Right lobe of liver (tissue), 6 donors: ENCODE data around the gene BCL6B. TPM values are rescaled to one million over a fixed set of nuclear protein-coding genes. Genes with fewer than 3 reads are reported as not detected.
A peak's percentile ranks its signal among the peaks of the same experiment; 100 is the strongest.

Experiments
- ATAC-seq, 4 donors: fragments of 200-7000 bp; cut with Tn5 transposase; one replicate each; pipeline ENCODE4 v1.9.1; 2020; ENCODE audit warnings: mild to moderate bottlenecking in 4 of 4, moderate library complexity in 4 of 4
- DNase-seq, 3 donors: peaks; one replicate each; pipeline ENCODE4 v3.0.0-alpha.2; 2020
- H3K27ac ChIP-seq, 3 donors: fragments of 200-600 bp; one replicate each; pipeline ENCODE4 v1.8.0; 2022
- H3K27me3 ChIP-seq, 2 donors: fragments of 200-600 bp; one replicate each; pipeline ENCODE4 v1.8.0; 2022
- H3K36me3 ChIP-seq, 4 donors: fragments of 200-600 bp; sonication (generic) in 1 of 4; one replicate each; pipeline versions ENCODE4 v1.5.1 to v1.8.0; 2017 to 2022; ENCODE audit warnings: control low read depth in 1 of 4
- H3K4me1 ChIP-seq, 4 donors: fragments of 200-600 bp; sonication (generic) in 1 of 4; one replicate each; pipeline versions ENCODE4 v1.5.1 to v1.8.0; 2017 to 2022; ENCODE audit warnings: control low read depth in 1 of 4
- H3K4me3 ChIP-seq, 3 donors: fragments of 200-600 bp; one replicate each; pipeline ENCODE4 v1.8.0; 2022
- H3K9me3 ChIP-seq, 4 donors: fragments of 200-600 bp; sonication (generic) in 1 of 4; one replicate each; pipeline versions ENCODE4 v1.5.1 to v1.8.0; 2017 to 2022; ENCODE audit warnings: control low read depth in 1 of 4
- POLR2A ChIP-seq: fragments of 450-650 bp; IDR thresholded peaks from one replicate; pipeline ENCODE4 v1.6.1; 2017; ENCODE audit warnings: antibody characterized with exemption, mild to moderate bottlenecking
- WGBS: methylation state at CpG from one replicate; pipeline ENCODE4 v1.1.6; 2018; ENCODE audit warnings: low coverage, low lambda C conversion rate; ENCODE audit not compliant: insufficient coverage; ENCODE audit errors: missing lambda C conversion rate; 5-methylcytosine and 5-hydroxymethylcytosine counted together
- intact Hi-C, 2 donors: fragments of 100-400 bp; cut with DNase I; formaldehyde crosslinking; loops; one replicate each; pipeline versions ENCODE4 v1.11.2 to v1.14.1; 2022
- total RNA-seq, 6 experiments: library from RNA; depleted of rRNA in 2 of 6; stranded (reverse); fragments of >200 nt in 2 of 6; fragmentation: NEBNext Ultra II Directional in 3 of 6; extraction: Animal tissue kit (Norgen Biotek cat#: 25700) in 3 of 6; gene quantifications; one replicate each; pipeline versions ENCODE4 v1.1.0 to v1.2.4, GENCODE V29; 2016 to 2023
- TF ChIP-seq, protein P1 (sequence below), 4 donors: fragments of 200-600 bp in 3 of 4; fragments of 450-650 bp in 1 of 4; IDR thresholded peaks; one replicate each; pipeline versions ENCODE4 v1.5.1 to v1.8.0; 2016 to 2022; ENCODE audit warnings: antibody characterized with exemption in 4 of 4, mild to moderate bottlenecking in 2 of 4
- donor health status: DM: no; HTN: yes; CAD: no.
- donor health status: DM: no; HTN: no; CAD: no.
- donor health status: DM: no; HTN: no; CAD: no.
- donor health status: DM: no; HTN: yes; CAD: no.
- donor health status: DM: no; HTN: yes; CAD: no.

Gene BCL6B
- total RNA-seq, 6 experiments from 2014 or later: 0.71 to 3.5 (median 1.5) TPM

- TF ChIP-seq, protein P1, sequence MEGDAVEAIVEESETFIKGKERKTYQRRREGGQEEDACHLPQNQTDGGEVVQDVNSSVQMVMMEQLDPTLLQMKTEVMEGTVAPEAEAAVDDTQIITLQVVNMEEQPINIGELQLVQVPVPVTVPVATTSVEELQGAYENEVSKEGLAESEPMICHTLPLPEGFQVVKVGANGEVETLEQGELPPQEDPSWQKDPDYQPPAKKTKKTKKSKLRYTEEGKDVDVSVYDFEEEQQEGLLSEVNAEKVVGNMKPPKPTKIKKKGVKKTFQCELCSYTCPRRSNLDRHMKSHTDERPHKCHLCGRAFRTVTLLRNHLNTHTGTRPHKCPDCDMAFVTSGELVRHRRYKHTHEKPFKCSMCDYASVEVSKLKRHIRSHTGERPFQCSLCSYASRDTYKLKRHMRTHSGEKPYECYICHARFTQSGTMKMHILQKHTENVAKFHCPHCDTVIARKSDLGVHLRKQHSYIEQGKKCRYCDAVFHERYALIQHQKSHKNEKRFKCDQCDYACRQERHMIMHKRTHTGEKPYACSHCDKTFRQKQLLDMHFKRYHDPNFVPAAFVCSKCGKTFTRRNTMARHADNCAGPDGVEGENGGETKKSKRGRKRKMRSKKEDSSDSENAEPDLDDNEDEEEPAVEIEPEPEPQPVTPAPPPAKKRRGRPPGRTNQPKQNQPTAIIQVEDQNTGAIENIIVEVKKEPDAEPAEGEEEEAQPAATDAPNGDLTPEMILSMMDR (IDR thresholded peaks at IDR 0.05): no peak
- TF ChIP-seq POLR2A: no peak
- Histone ChIP-seq H3K27ac (peak overlapping the region in 2 of 3 donors; percentile 53 to 73), H3K27me3 (no peaks in the 10 kb centered on the region), H3K36me3 (no peaks in the 10 kb centered on the region), H3K9me3 (no peaks in the 10 kb centered on the region), H3K4me1 (peaks cover 0 to 14% (median 3%) of the 10 kb centered on the region in 4 donors), H3K4me3 (no peak overlapping the region)
- ATAC-seq: no peak
- 60% methylated on average over 7 of the region's 20 CpGs for WGBS
- no peak for DNase-seq
- intact Hi-C loops: no loop called here
Observed at GRCh38 chr17:7016886-7017826, 5.7 kb upstream of the BCL6B start.

- 49% methylated on average over 12 of the region's 12 CpGs for WGBS
- ATAC-seq: no peak
- DNase-seq: no peak
- intact Hi-C loops: no loop called here
- TF ChIP-seq POLR2A: no peak
- TF ChIP-seq, protein P1 (IDR thresholded peaks at IDR 0.05): no peak
- peak overlapping the region; percentile 47 to 73 (median 53) for H3K27ac ChIP-seq
- no peak overlapping the region for H3K4me3 ChIP-seq
- no peaks in the 10 kb centered on the region for H3K36me3 ChIP-seq
- H3K27me3 ChIP-seq: no peaks in the 10 kb centered on the region
- H3K9me3 ChIP-seq: no peaks in the 10 kb centered on the region
- H3K4me1 ChIP-seq: peaks cover 0 to 14% (median 5%) of the 10 kb centered on the region in 4 donors
Observed at GRCh38 chr17:7017827-7018200, 5.0 kb upstream of the BCL6B start.

GRCh38 chr17:7018331-7018964, 4.4 kb upstream of the BCL6B start:
- DNase-seq (no peak), ATAC-seq (no peak)
- WGBS: 68% methylated on average over 3 of the region's 10 CpGs
- Histone ChIP-seq H3K4me3 (peak overlapping the region in 2 of 3 donors; percentile 2 to 58), H3K36me3 (no peaks in the 10 kb centered on the region), H3K9me3 (no peaks in the 10 kb centered on the region), H3K27me3 (no peaks in the 10 kb centered on the region), H3K27ac (peak overlapping the region; percentile 47 to 73 (median 53)), H3K4me1 (peaks cover 0 to 14% (median 5%) of the 10 kb centered on the region in 4 donors)
- intact Hi-C loops: no loop called here
- TF ChIP-seq, protein P1 (IDR thresholded peaks at IDR 0.05): no peak
- no peak for TF ChIP-seq POLR2A

- ATAC-seq (no peak), DNase-seq (no peak)
- H3K27ac ChIP-seq: peak overlapping the region; percentile 70 to 73 (median 71)
- WGBS: 27% methylated on average over 8 of the region's 10 CpGs
- intact Hi-C loops: no loop called here
- no peaks in the 10 kb centered on the region for H3K9me3 ChIP-seq
- H3K4me1 ChIP-seq: peaks cover 0 to 14% (median 5%) of the 10 kb centered on the region in 4 donors
- no peaks in the 10 kb centered on the region for H3K36me3 ChIP-seq
- no peaks in the 10 kb centered on the region for H3K27me3 ChIP-seq
- no peak for TF ChIP-seq POLR2A
- TF ChIP-seq, protein P1 (IDR thresholded peaks at IDR 0.05): no peak
- peak overlapping the region; percentile 50 to 59 (median 58) for H3K4me3 ChIP-seq
Observed at GRCh38 chr17:7019367-7019766, 3.5 kb upstream of the BCL6B start.
